VCaP (cell line): ENCODE data around the gene RASSF3.

Source experiments
- H3K27ac ChIP-seq: fragments of 450-650 bp; 2 replicates; pipeline ENCODE4 v1.5.1; 2017
- CTCF ChIP-seq: fragments of 450-650 bp; conservative IDR thresholded peaks from 2 replicates; pipeline ENCODE4 v1.5.1; 2017; ENCODE audit warnings: mild to moderate bottlenecking, moderate library complexity

Gene RASSF3

DNA sequence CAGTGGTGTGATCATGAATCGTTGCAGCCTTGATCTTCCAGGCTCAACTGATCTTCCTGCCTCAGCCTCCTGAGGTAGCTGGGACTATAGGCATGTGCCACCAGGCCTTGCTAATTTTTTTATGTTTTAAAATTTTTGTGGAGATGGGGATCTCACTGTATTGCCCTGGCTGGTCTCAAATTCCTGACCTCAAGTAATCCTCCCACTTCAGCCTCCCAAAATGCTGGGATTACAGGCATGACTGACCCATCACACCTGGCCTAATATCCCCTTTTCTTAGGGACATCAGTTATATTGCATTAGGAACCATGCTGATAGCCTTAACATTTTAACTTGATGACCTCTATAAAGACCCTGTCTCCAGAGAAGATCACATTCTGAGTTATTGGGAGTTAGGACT is 42.8 kb downstream of the RASSF3 start:
- H3K27ac ChIP-seq: peak overlapping the region; percentile 95
- TF ChIP-seq CTCF: no peak

GRCh38 chr12:64653907-64654306 is 43.6 kb downstream of the RASSF3 start:
- peak overlapping the region; percentile 95 for H3K27ac ChIP-seq

- H3K27ac ChIP-seq: peak overlapping the region; percentile 95
- TF ChIP-seq CTCF: no peak
Observed at GRCh38 chr12:64655141-64655540, 44.8 kb downstream of the RASSF3 start.

DNA sequence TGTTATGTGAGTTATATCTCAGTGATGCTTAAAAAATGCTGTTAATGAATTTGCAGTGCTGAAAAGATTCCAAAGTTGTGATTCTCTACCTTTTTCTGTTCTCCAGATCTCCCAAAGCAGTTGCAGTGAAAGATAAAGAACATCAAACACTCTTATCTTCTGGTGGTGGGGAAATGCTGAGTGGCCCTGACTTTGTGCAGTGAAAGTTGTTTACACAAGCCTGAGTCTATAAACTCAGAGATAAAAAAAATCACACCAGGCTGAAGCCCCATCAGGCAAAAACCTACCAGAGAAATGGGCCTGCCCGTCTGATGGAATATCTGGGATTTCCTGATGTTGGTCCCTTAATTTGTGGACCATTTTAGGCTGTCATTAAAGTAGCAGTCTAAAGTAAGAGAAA is 46.1 kb downstream of the RASSF3 start:
- no peak for TF ChIP-seq CTCF
- H3K27ac ChIP-seq: peak overlapping the region; percentile 95

DNA sequence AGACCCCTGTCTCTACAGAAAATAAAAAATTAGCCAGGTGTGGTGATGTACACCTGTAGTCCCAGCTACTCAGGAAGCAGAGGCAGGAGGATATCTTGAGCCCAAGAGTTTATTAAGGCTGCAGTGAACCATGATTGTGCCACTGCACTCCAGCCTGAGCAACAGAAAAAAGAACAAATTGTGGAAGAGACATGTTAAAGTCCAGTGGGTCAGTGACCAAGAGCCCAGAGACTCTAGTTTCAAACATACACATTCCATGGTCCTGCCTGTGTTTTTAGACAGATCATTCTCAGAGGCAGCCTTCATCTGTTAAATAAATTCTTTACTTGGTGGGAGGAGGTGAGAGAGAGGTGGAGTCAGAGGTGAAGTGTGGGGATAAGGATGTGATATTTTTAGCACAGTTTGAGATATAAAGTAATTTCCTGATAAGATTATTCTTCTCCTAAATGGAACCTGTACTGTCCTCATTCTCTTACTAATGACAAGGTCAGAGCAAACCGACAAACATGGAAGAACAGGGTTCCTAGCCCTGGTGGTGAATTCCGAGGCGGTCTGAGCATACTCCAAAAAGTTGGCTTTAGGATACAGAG is 48.7 kb downstream of the RASSF3 start:
- TF ChIP-seq CTCF: no peak
- H3K27ac ChIP-seq: peak overlapping the region; percentile 95; the same call in 1 of the 2 replicates

DNA sequence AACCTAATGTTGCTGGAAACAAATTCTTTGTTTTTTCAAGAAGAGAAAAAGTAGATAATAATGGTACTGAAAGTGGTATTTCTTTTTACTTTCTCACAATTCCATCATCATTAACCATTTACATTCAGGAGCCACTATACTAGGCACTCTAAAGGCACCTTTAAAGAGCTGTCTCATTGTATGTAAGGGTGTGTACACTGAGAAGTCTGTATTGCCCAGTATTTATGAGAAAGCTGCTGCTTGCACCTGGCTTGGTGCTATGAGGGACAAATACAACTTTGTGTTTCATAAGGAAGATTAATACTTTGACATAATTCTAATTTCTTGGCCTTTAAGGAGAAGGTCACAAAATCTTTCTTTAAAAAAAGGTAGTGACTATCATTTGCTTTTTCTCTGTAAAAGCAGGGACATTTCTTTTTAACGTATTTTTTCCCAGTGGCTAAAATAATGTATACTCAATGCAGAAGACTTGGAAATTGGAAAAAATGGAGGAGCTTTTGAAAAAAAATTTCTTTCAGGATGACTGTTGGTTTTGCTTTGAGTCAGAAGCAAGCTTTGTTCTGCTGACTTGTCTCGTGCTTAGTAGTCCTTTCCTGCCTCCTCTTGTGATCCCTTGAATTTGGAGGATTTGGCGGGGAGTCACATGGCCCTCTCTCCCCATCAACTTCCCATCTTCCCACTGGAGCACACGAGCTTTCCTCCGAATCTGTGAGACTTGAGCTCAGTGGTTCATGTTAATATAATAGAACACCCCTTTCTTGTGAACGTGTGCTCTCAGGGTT is 50.1 kb downstream of the RASSF3 start:
- no peak for TF ChIP-seq CTCF
- no peak overlapping the region for H3K27ac ChIP-seq

GRCh38 chr12:64663015-64663414 is 52.7 kb downstream of the RASSF3 start:
- no peak overlapping the region; the same call in 1 of the 2 replicates for H3K27ac ChIP-seq
- no peak for TF ChIP-seq CTCF

DNA sequence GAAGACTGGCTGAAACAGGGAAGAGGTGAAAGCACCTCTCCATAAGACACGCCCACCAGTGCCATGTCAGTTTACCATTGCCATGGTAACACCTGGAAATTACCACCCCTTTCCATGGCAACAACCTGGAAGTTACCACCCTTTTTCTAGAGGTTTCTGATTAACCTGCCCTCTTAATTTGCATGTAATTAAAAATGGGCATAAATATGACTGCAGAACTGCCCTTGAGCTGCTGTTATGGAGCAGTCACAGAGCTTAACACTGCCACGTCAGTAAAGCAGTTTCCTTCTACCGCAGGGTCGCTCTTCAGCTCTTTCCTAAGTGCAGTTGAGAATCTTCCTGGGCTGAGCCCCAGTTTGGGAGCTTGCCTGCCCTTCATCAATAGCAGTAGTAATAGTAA is 55.2 kb downstream of the RASSF3 start:
- no peak for TF ChIP-seq CTCF
- H3K27ac ChIP-seq: peak overlapping the region; percentile 98
